GM10847 (cell line): ENCODE data around the gene GALNTL6.

Experiments
- POLR2A ChIP-seq: IDR thresholded peaks from 2 replicates; pipeline ENCODE4 v1.6.1; 2011; ENCODE audit not compliant: insufficient read length; ENCODE audit errors: extremely low read depth

Gene GALNTL6

GRCh38 chr4:172410363-172410762 lies 597.2 kb downstream of the GALNTL6 start:
- no peak for TF ChIP-seq POLR2A

- no peak for TF ChIP-seq POLR2A
Measured at GRCh38 chr4:172411149-172411548, 597.9 kb downstream of the GALNTL6 start.

GRCh38 chr4:172412851-172413580 lies 599.8 kb downstream of the GALNTL6 start:
- TF ChIP-seq POLR2A, result no peak

- no peak for TF ChIP-seq POLR2A
Measured at GRCh38 chr4:172480471-172480870, 667.3 kb downstream of the GALNTL6 start.

- TF ChIP-seq POLR2A, result no peak
Measured at GRCh38 chr4:172481802-172482508, 668.8 kb downstream of the GALNTL6 start.

GRCh38 chr4:172485007-172485406 lies 671.8 kb downstream of the GALNTL6 start:
- no peak for TF ChIP-seq POLR2A

GRCh38 chr4:172486531-172486930 lies 673.3 kb downstream of the GALNTL6 start:
- TF ChIP-seq POLR2A, result no peak

GRCh38 chr4:172489861-172490260 lies 676.7 kb downstream of the GALNTL6 start:
- TF ChIP-seq POLR2A, result no peak

- no peak for TF ChIP-seq POLR2A
Measured at GRCh38 chr4:172495769-172496168, 682.6 kb downstream of the GALNTL6 start.

GRCh38 chr4:172497321-172497720 lies 684.1 kb downstream of the GALNTL6 start:
- no peak for TF ChIP-seq POLR2A

GRCh38 chr4:172514011-172514410 lies 700.8 kb downstream of the GALNTL6 start:
- no peak for TF ChIP-seq POLR2A

- no peak for TF ChIP-seq POLR2A
Measured at GRCh38 chr4:172514801-172515200, 701.6 kb downstream of the GALNTL6 start.

GRCh38 chr4:172515266-172515879 lies 702.2 kb downstream of the GALNTL6 start:
- no peak for TF ChIP-seq POLR2A

- no peak for TF ChIP-seq POLR2A
Measured at GRCh38 chr4:172517391-172517790, 704.2 kb downstream of the GALNTL6 start.

GRCh38 chr4:172521248-172521647 lies 708.0 kb downstream of the GALNTL6 start:
- no peak for TF ChIP-seq POLR2A

GRCh38 chr4:172521680-172522079 lies 708.5 kb downstream of the GALNTL6 start:
- TF ChIP-seq POLR2A, result no peak
